GM12873 (cell line): ENCODE measurements around the gene CD81.

Experiments used
- TF ChIP-seq, protein P1 (sequence below): IDR thresholded peaks from 2 replicates; pipeline ENCODE4 v1.5.1; 2012; ENCODE audit warnings: low read depth, mild to moderate bottlenecking, moderate library complexity, low read length, control low read depth; ENCODE audit not compliant: insufficient read depth; ENCODE audit errors: missing control alignments

The CD81 gene

DNA sequence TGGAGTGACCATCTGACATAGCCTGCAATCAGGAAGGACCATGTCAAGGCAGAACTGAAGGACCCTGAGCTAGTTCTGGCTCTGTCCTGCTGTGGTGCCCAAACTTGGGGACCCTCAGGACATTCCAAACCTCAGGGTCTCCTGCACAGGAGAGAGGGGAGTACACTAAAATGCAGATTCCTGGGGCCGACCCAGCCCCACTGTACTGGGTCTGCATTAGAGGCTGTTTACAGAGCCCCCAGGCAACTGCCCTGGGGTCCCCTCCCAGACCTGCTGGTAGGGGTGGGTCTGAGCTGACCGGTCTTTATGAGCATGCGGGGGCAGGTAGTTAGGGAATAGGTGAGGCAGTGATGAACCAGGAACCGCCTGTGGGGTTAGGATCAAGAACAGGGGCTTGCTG, 60.4 kb downstream of the CD81 start:
- TF ChIP-seq, protein P1, sequence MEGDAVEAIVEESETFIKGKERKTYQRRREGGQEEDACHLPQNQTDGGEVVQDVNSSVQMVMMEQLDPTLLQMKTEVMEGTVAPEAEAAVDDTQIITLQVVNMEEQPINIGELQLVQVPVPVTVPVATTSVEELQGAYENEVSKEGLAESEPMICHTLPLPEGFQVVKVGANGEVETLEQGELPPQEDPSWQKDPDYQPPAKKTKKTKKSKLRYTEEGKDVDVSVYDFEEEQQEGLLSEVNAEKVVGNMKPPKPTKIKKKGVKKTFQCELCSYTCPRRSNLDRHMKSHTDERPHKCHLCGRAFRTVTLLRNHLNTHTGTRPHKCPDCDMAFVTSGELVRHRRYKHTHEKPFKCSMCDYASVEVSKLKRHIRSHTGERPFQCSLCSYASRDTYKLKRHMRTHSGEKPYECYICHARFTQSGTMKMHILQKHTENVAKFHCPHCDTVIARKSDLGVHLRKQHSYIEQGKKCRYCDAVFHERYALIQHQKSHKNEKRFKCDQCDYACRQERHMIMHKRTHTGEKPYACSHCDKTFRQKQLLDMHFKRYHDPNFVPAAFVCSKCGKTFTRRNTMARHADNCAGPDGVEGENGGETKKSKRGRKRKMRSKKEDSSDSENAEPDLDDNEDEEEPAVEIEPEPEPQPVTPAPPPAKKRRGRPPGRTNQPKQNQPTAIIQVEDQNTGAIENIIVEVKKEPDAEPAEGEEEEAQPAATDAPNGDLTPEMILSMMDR = no peak

- TF ChIP-seq, protein P1 = no peak
Observed at GRCh38 chr11:2439820-2440219, 62.7 kb downstream of the CD81 start.

- TF ChIP-seq, protein P1 = no peak
Observed at GRCh38 chr11:2440646-2441045, 63.5 kb downstream of the CD81 start.

DNA sequence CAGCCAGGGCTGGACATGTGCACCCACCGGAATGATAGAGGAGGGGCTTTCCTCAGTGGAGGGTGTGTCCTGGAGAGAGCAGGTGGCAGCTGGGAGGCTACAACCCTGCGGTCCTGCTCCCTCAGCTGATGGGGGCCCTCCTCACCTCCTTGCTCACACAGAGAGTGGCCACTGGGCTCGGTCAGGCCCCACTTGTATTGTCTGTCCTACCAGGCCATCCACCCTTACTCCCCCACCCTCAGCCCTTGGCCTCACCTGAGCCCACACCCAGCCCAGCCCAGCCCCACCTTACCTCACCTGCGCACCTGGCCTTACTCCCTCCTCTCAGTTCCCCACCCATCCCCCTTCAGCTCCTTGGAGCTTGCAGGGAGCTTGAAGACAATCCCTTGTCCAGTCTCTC, 64.1 kb downstream of the CD81 start:
- TF ChIP-seq, protein P1 = no peak

GRCh38 chr11:2442589-2442988, 65.5 kb downstream of the CD81 start:
- TF ChIP-seq, protein P1 = no peak

DNA sequence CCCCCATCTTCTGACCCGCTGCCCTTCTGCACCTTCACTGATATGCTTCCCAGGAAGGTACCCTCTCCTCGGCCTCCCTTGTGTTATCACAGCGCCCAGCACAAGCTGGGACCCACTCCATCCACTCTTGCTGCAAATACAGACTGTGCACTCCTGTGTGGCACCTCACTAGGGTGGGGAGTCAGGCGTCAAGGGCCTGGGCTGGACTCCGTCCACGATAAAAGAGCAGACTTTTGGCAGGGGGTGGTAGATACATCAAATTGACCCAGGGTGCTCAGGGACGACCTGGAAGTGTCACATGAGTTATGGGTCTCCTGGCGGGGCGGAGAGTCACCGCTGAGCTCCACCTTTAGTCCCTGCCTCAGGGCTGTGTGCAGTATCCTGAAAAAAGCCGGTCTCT, 66.3 kb downstream of the CD81 start:
- TF ChIP-seq, protein P1 = no peak

GRCh38 chr11:2443881-2444820, 67.0 kb downstream of the CD81 start, which contains the start of gene TRPM5:
TRPM5 (minus strand) TSS chr11:2444514; CDS start chr11:2423036, 21,478 bp downstream.
- TF ChIP-seq, protein P1 = no peak
